Measurements from ENCODE around the gene TNS3.
"Not testable (repeated sequence)": the region's sequence is repeated elsewhere in the genome, so short reads cannot be mapped to it uniquely, and the experiment has no call there.

Gene TNS3

DNA sequence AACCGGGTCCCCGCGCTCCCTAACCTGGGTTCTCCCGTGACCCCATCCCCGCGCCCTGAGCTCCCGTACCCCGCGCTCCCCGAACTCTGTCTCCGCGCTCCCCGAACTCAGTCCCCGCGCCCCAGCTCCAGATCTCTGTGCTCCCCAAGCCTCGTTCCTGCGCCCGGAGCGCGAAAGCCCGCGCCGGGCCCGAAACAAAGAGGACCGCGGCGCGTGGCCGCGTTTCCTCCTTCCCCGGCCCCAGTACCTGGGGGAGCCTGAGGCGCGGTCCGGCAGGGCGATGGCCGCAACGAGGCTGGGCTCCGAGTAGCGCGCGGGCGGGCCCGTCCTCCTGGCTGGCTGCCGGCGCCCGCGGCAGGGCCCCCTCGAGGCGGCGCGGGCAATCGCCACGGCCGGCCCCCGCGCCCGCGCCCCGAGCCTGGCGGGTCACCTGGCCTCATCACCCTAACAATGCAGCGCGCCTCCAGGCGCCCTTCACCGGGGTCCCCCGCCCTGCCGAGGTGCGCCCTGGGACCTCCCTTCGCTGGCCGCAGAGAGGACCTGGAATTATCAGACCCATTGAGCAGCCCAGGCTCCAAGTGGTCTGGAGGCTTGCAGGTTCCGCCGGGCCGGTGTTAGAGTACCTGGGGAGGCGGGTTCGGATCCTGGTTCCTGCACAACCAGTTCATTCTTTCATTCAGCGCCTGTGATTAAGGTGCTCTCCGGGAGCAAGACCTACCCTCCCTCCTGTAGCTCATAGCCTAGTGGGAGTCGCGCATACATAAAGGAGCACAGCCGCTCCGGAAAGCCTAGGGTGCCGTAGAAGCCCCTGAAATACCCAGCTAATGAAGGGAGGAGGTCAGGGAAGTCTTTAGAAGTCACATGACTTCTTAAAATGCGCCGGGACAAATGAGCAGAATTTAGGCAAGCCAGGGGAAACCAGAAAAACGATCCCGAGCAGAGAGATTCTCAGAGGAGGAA lies at the start of gene TNS3:
TSS of gene TNS3 (minus strand) at position 308 of the 960 bp plus-strand sequence. CDS start 142,475 bp downstream, outside the sequence.
- DNase-seq (ENCODE audit: low read depth), result no peak

DNA sequence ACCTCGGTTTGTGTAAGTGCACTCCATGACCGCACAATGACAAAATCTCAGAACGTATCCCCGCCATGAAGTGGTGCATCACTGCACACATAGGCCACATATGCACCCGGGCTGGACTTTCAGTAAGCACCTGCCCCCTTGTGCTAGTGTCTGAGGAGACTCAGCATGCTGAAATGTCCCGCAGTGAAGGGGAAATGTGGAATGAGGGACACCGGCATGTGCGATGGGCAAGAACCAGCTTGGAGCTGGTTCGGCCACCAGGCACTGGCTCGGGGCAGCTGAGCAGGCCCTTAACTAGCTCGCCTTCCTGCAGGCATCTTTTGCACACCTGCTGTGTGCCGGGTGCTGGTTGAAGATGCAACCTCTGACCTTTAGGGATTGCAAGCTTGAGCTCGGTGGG lies 49.8 kb upstream of the TNS3 start:
- no peak for DNase-seq (ENCODE audit: low read depth)

DNA sequence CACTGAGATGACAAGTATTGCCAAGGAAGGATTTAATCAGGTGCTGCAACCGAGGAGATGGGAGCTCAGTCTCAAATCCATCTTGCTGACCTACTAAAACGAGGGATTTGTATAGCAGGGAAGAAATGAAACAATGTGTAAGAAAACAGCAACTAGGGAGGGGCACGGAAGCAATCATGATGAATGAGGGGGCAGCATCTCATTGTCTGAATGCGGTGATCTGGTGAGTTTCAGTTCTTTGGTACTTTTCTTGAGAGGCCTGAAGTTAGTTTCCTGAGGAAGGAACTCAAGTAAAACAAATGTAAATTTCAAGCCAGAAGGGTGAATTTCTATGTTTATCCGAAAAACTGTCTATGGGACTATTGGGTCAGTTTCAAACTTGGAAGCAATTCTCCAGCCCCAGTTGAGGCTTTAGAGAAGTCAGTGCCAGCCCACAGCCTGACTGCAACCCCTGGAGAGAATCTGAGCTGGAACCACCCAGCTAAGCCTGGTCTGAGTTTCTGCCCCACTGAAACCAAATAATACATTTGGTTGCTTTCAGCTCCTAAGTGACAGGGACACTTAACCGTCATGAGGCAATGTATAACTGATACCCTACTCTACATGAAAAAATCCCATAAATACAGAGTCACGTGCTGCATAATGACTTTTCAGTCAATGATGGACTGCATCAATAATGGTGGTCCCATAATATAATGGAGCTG lies 45.8 kb upstream of the TNS3 start:
- DNase-seq (ENCODE audit: low read depth), result no peak

GRCh38 chr7:47625861-47626715 lies 44.2 kb upstream of the TNS3 start:
- DNase-seq (ENCODE audit: low read depth), result no peak

DNA sequence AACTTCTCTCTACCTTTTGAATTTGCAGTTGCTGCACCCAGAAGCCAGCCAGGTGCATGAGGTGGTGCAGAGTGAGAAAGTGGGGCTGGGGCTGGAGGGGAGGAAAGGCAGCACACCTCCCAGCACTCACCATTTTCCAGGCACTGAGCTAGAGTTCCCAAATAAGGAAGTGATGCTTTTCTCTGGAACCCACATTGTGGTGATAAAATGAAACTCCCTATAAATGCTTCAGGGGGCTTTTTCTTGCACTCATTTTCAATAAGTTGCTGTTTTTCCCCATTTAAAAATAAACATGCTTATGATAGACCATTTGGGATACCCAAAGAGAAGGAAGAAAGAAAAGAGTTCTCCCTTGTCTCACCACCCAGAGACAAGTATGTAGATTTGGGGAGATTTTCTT lies 42.8 kb upstream of the TNS3 start:
- no peak for DNase-seq (ENCODE audit: low read depth)

GRCh38 chr7:47622946-47623640 lies 41.2 kb upstream of the TNS3 start:
- no peak for DNase-seq (ENCODE audit: low read depth)

DNA sequence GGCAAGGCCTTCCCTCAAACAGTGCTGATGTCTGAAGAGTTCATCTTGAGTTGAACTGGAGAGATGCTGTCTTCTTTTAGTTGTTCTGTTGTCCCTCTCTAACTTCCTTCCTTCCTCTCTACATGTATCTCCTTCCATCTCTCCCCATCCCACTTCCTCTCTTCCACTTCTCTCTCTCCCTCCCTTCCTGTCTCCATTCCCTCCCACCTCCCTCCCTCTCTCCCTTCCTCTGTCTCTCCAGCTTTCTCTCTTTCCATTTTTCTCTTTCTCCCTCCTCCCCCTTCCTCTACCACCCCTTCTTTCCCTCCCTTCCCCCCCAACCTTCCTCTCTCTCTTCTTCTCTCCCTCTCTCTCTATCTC lies 40.7 kb upstream of the TNS3 start:
- DNase-seq (ENCODE audit: low read depth), result no peak

GRCh38 chr7:47621979-47622561 lies 40.2 kb upstream of the TNS3 start:
- no peak for DNase-seq (ENCODE audit: low read depth)

- no peak for DNase-seq (ENCODE audit: low read depth)
These were observed 39.4 kb upstream of the TNS3 start for GRCh38 chr7:47621347-47621746.

GRCh38 chr7:47619806-47620205 lies 37.9 kb upstream of the TNS3 start:
- no peak for DNase-seq (ENCODE audit: low read depth)

GRCh38 chr7:47617131-47617530 lies 35.2 kb upstream of the TNS3 start:
- no peak for DNase-seq (ENCODE audit: low read depth)

DNA sequence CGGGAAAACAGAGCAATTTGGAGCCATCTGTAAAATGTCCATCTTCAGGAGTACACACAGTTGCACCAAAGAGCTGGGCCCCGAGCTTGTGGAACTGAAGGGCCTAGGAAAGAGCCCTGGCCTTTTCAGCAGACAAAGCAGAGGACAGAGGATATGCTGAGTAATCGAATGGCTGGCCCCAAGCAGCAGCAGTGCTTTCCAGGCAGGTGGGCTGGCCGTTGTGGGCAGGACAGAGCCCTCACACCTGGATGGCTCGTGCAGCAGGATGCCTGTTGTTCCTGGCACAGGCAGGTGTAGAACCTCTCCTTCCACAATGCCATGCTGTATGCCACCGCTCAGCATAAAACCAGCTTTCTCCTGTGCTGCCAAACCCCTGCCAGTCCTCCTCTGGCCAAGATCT lies 32.5 kb upstream of the TNS3 start:
- DNase-seq (ENCODE audit: low read depth), result no peak

- DNase-seq (ENCODE audit: low read depth), result no peak
These were observed 29.2 kb upstream of the TNS3 start for GRCh38 chr7:47611045-47611511.

- no peak for DNase-seq (ENCODE audit: low read depth)
These were observed 28.7 kb upstream of the TNS3 start for GRCh38 chr7:47610506-47611044.

- no peak for DNase-seq (ENCODE audit: low read depth)
These were observed 28.0 kb upstream of the TNS3 start for GRCh38 chr7:47609803-47610452.

DNA sequence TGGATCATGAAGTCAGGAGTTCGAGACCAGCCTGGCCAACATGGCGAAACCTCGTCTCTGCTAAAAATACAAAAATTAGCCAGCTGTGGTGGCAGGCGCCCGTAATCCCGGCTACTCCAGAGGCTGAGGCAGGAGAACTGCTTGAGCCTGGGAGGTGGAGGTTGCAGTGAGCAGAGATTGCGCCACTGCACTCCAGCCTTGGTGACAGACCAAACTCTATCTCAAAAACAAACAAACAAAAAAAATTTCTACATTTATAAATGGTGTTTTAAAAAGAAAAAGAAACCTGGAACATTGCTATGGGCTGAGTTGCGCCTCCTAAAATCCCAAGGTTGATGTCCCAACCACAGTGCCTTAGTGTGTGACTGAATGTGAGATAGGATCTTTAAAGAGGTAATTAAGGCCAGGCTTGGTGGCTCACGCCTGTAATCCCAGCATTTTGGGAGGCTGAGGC lies 24.7 kb upstream of the TNS3 start:
- not testable (repeated sequence) for DNase-seq (ENCODE audit: low read depth)

GRCh38 chr7:47605816-47606575 lies 24.1 kb upstream of the TNS3 start:
- no peak for DNase-seq (ENCODE audit: low read depth)

DNA sequence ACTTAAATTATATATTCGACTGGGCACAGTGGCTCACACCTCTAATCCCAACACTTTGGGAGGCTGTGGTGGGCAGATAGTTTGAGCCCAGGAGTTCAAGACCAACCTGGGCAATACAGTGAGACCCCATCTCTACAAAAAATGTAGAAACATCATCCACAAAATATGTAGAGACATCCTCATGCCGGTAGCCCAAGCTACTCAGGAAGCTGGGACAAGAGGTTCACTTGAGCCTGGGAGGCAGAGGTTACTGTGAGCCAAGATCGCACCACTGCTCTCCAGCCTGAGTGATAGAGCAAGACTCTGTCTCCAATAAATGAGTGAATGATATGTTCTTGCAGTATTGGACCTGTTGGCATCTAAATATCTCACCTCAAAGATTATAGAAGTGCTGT lies 22.6 kb upstream of the TNS3 start:
- no peak for DNase-seq (ENCODE audit: low read depth)

DNA sequence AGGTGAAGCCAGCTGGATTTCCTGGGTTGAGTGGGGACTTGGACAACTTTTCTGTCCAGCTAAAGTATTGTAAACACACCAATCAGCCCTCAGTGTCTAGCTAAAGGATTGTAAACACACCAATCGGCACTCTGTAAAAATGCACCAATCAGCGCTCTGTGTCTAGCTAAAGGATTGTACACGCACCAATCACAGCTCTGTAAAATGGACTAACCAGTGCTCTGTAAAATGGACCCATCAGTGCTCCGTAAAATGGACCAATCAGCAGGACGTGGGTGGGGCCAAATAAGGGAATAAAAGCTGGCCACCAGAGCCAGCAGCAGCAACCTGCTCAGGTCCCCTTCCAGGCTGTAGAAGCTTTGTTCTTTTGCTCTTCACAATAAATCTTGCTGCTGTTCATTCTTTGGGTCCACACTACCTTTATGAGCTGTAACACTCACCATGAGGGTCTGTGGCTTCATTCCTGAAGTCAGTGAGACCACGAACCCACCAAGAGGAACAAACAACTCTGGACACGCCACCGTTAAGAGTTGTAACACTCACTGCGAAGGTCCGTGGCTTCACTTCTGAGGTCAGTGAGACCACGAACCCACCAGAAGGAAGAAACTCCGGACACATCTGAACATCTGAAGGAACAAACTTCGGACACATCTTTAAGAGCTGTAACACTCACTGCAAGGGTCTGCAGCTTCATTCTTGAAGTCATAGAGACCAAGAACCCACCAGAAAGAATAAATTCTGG lies 21.8 kb upstream of the TNS3 start:
- not testable (repeated sequence) for DNase-seq (ENCODE audit: low read depth)
